ENCODE data around the gene ZDHHC14. TPM values are rescaled to one million over a fixed set of nuclear protein-coding genes. Genes with fewer than 3 reads are reported as not detected.

Gene ZDHHC14
- total RNA-seq, 1 experiment from 2014 or later, result 1.7 TPM

DNA sequence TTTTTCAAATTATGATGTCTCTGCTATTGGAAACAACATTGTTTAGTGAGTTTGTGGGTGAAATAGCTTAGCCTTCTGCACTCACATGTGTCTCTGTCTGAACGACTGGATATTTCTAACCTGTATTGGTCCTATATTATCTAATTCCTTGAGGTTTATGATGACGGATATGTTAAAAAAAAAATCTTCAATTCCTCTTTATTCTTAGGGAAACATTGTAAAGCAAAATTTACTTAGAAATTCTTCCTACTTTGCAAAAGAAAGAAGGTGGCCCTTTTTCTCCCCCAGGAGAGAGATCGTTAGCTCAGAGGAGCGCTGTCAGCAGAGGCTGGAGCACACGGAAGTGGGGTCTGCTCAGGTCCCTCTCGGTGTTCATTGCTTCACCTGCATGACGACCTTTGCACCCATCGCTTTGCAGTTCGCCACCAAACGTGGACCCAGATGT, 149.8 kb downstream of the ZDHHC14 start:
- Histone ChIP-seq H3K56ac (ENCODE audit: insufficient read length, low read depth, low read length) (no peak overlapping the region), H3K79me2 (ENCODE audit: insufficient read depth, low read length) (no peaks in the 10 kb centered on the region), H2AK5ac (ENCODE audit: insufficient read length, low read length) (no peak overlapping the region), H3K18ac (ENCODE audit: insufficient read length, low read depth, low read length) (peak overlapping the region; percentile 12), H4K20me1 (ENCODE audit: control insufficient read depth, insufficient read depth, insufficient read length) (no peaks in the 10 kb centered on the region), H4K8ac (replicated peaks; ENCODE audit: insufficient read length, low read depth, low read length) (no peak overlapping the region), H3K9me3 (ENCODE audit: control insufficient read depth, low read depth, low read length) (no peaks in the 10 kb centered on the region), H3K4me1 (ENCODE audit: insufficient read depth, low read length) (peaks cover 17% of the 10 kb centered on the region; the same call in 1 of the 2 replicates), H4K5ac (ENCODE audit: insufficient read length, low read depth, low read length) (no peak overlapping the region), H3K4me2 (ENCODE audit: insufficient read depth, insufficient read length, low read length) (no peak overlapping the region), H2BK20ac (ENCODE audit: low read depth, low read length, poor library complexity, severe bottlenecking) (no peak overlapping the region), H3K27me3 (ENCODE audit: insufficient read depth, low read length) (no peaks in the 10 kb centered on the region), H2BK5ac (ENCODE audit: insufficient read length, low read length) (no peak overlapping the region), H3K23ac (ENCODE audit: insufficient read length, low read depth, low read length) (no peak overlapping the region), H3K23me2 (ENCODE audit: insufficient read length, low read depth, low read length, poor library complexity, severe bottlenecking) (no peaks in the 10 kb centered on the region), H3K79me1 (ENCODE audit: insufficient read depth, low read depth, low read length, poor library complexity, severe bottlenecking) (no peaks in the 10 kb centered on the region), H2AFZ (ENCODE audit: low read length) (no peak overlapping the region), H3K4ac (ENCODE audit: low read depth, low read length) (no peak overlapping the region), H3T11ph (ENCODE audit: low read length) (no peak overlapping the region), H2BK120ac (ENCODE audit: low read depth, low read length, poor library complexity, severe bottlenecking) (no peak overlapping the region), H2BK15ac (ENCODE audit: low read depth, low read length) (no peak overlapping the region), H2BK12ac (ENCODE audit: insufficient read length, low read depth, low read length) (no peak overlapping the region), H4K91ac (ENCODE audit: insufficient read length, low read depth, low read length) (no peak overlapping the region), H3K27ac (ENCODE audit: insufficient read length, low read depth, low read length) (no peak overlapping the region), H3K14ac (ENCODE audit: insufficient read depth, low read length) (no peak overlapping the region), H3K9ac (ENCODE audit: extremely low read depth, insufficient read length, low read length) (no peak overlapping the region)
- Mint-ChIP-seq H3K27me3 (ENCODE audit: low read depth) (peaks cover 12% of the 10 kb centered on the region), H3K4me3 (no peak overlapping the region), H3K4me1 (peaks cover 47 to 50% of the 10 kb centered on the region in 2 experiments), H3K27ac (peak overlapping the region in 2 of 3 experiments; percentile 74 to 77; a peak in 3 of 7 replicates), H3K9me3 (no peaks in the 10 kb centered on the region), H3K36me3 (ENCODE audit: insufficient read depth in 1 of 3, low read depth in 3 of 3) (no peaks in the 10 kb centered on the region)
- DNase-seq, result no peak
- TF ChIP-seq, protein P1, sequence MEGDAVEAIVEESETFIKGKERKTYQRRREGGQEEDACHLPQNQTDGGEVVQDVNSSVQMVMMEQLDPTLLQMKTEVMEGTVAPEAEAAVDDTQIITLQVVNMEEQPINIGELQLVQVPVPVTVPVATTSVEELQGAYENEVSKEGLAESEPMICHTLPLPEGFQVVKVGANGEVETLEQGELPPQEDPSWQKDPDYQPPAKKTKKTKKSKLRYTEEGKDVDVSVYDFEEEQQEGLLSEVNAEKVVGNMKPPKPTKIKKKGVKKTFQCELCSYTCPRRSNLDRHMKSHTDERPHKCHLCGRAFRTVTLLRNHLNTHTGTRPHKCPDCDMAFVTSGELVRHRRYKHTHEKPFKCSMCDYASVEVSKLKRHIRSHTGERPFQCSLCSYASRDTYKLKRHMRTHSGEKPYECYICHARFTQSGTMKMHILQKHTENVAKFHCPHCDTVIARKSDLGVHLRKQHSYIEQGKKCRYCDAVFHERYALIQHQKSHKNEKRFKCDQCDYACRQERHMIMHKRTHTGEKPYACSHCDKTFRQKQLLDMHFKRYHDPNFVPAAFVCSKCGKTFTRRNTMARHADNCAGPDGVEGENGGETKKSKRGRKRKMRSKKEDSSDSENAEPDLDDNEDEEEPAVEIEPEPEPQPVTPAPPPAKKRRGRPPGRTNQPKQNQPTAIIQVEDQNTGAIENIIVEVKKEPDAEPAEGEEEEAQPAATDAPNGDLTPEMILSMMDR (conservative IDR thresholded peaks at IDR 0.05), result no peak
- no CpG with 5 or more reads among the region's 10 CpGs for WGBS (ENCODE audit: extremely low coverage, insufficient read length, low lambda C conversion rate)

All from H9 (cell line).